Activated CD4-positive, alpha-beta T cell treated with anti-CD3 and anti-CD28 coated beads for 24 hours (primary cell): Measurements from ENCODE around the gene CCDC71L.

Experiments used
- DNase-seq, 2 donors: peaks; one replicate each; pipeline ENCODE4 v3.0.0-alpha.2; 2020; ENCODE audit warnings: low read depth in 2 of 2

CCDC71L gene

GRCh38 chr7:106659166-106659962 lies 1.6 kb downstream of the CCDC71L start:
- DNase-seq = no peak

GRCh38 chr7:106658316-106659165 lies 2.4 kb downstream of the CCDC71L start:
- no peak for DNase-seq

- DNase-seq = no peak
Measured at GRCh38 chr7:106657085-106657991, 3.6 kb downstream of the CCDC71L start.

GRCh38 chr7:106655703-106656498 lies 5.1 kb downstream of the CCDC71L start:
- DNase-seq = no peak

- no peak for DNase-seq
Measured at GRCh38 chr7:106653488-106653887, 7.5 kb downstream of the CCDC71L start.

GRCh38 chr7:106652909-106653308 lies 8.0 kb downstream of the CCDC71L start:
- DNase-seq = no peak

GRCh38 chr7:106652092-106652491 lies 8.9 kb downstream of the CCDC71L start:
- DNase-seq = no peak

GRCh38 chr7:106646256-106646655 lies 14.7 kb downstream of the CCDC71L start:
- DNase-seq = no peak

GRCh38 chr7:106644999-106645398 lies 16.0 kb downstream of the CCDC71L start:
- DNase-seq = no peak

- DNase-seq = no peak
Measured at GRCh38 chr7:106643216-106644000, 17.6 kb downstream of the CCDC71L start.

- no peak for DNase-seq
Measured at GRCh38 chr7:106641416-106641815, 19.5 kb downstream of the CCDC71L start.

GRCh38 chr7:106640368-106641141 lies 20.4 kb downstream of the CCDC71L start:
- no peak for DNase-seq

GRCh38 chr7:106639476-106640334 lies 21.3 kb downstream of the CCDC71L start:
- DNase-seq = no peak

GRCh38 chr7:106635411-106635810 lies 25.5 kb downstream of the CCDC71L start:
- DNase-seq = no peak

- DNase-seq = no peak
Measured at GRCh38 chr7:106634958-106635357, 26.0 kb downstream of the CCDC71L start.

- DNase-seq = no peak
Measured at GRCh38 chr7:106630648-106631047, 30.3 kb downstream of the CCDC71L start.

- no peak for DNase-seq
Measured at GRCh38 chr7:106629516-106629915, 31.4 kb downstream of the CCDC71L start.

GRCh38 chr7:106626376-106627164 lies 34.4 kb downstream of the CCDC71L start:
- no peak for DNase-seq
